ENCODE results near the gene IL1RAPL2. TPM values are rescaled to one million over a fixed set of nuclear protein-coding genes. Genes with fewer than 3 reads are reported as not detected.
"Not testable (repeated sequence)": the region's sequence is repeated elsewhere in the genome, so short reads cannot be mapped to it uniquely, and the experiment has no call there.

Gene IL1RAPL2
- total RNA-seq, 1 experiment from 2014 or later = not detected

DNA sequence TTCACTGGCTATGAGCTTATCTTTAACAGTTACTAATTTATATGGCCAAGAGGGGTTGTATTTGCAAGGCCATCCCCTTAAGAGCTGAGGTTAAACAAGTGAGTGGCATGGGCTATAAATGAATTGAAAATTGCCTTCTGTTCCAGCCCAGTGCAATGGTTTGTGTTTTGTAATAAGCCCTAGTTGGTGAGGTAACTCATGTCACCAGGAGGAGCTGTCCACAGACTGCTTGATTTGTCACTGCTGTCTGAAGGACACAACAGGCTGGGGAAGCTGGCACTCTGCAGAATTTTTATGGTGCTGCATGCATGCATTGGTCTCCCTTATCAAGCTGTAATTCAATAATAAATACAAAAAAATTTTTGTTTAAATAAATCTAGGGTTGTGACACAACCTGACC lies 223.8 kb downstream of the IL1RAPL2 start:
- no peak for DNase-seq (ENCODE audit: low read depth)
- in situ Hi-C loops (cut with HindIII; ENCODE audit: low pct_unique_long_range_greater_than_20kb, low sequenced_read_pairs) = no loop called here

DNA sequence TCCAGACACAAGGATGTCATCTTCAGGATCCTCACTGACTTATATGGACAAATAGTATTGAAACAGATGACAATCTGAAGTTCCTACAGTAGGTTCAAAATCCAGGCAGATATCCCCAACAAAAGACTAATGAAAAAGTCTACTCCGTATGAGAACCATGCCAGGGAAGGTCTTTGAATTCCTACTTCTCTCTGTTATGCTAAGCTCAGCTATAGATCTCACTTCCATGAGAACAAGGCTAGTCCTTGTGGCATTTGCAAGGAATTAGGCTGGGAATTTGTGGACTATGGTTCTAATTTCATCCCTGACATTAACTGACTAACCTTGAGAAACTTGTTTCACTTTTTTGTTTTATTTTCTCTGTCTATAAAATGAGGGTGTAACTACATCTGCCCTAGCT lies 229.8 kb downstream of the IL1RAPL2 start:
- no peak for DNase-seq (ENCODE audit: low read depth)
- in situ Hi-C loops (cut with HindIII; ENCODE audit: low pct_unique_long_range_greater_than_20kb, low sequenced_read_pairs) = no loop called here

DNA sequence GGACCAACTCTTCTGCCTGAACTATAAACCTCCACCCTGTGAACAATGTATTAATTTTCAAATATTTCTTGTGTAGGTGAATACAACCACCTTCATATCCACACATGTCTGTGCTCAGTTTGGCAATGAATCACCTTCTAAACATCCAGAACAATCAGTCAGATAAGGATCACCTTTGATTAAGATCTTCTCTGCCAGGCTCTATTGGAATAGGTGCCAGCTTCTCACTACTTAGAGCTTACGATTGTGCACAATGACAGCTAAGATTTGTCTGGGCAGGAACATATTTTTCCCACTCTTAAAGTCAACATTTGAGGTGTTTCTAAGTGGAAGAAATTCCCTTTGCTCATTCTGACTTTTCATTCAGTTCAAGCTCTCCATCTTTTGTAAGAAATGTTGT lies 237.2 kb downstream of the IL1RAPL2 start:
- in situ Hi-C loops (cut with HindIII; ENCODE audit: low pct_unique_long_range_greater_than_20kb, low sequenced_read_pairs) = no loop called here
- DNase-seq (ENCODE audit: low read depth) = no peak

DNA sequence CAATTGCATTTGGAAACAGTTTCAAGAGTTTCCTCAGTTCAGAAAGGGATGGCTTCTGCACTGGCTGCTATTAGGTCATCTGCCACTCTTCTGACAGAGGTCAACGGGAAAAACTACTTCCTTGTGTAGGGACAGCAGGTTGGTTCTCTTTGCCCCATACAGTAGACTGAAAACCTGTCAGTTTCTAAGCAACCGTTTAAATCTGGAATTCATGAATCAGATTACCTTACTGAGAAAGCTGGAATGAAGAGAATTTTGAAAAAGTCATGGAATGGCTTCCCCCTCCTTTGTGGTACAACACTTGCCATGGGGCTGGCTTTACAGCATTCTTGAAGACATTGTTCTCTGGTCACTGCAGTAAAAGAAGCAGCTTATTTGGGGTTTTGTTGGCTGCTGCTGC lies 240.3 kb downstream of the IL1RAPL2 start:
- DNase-seq (ENCODE audit: low read depth) = no peak

DNA sequence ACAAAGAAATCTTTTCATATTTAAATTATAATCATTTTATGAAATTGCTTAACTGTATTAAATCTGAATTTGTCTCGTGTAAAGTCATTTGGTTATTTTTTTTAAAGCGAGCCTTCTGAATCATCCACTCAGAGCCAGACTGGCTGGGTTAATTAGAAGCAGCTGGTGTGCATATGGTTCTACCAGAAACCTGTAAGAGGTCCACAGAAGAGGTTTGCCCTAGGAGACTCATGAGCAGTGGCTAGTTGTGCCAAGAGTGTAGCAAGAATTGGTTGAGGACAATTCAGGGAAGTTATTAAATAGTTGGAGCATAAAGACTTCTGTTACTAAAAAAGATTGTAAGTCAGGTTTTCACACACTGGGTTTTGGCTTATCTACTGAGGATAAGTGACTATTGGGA lies 267.4 kb downstream of the IL1RAPL2 start:
- in situ Hi-C loops (cut with HindIII; ENCODE audit: low pct_unique_long_range_greater_than_20kb, low sequenced_read_pairs) = no loop called here
- DNase-seq (ENCODE audit: low read depth) = no peak

More for the DNA sequence above, 240.3 kb downstream of the IL1RAPL2 start:
- in situ Hi-C loops (cut with HindIII; ENCODE audit: low pct_unique_long_range_greater_than_20kb, low sequenced_read_pairs) = no loop called here

DNA sequence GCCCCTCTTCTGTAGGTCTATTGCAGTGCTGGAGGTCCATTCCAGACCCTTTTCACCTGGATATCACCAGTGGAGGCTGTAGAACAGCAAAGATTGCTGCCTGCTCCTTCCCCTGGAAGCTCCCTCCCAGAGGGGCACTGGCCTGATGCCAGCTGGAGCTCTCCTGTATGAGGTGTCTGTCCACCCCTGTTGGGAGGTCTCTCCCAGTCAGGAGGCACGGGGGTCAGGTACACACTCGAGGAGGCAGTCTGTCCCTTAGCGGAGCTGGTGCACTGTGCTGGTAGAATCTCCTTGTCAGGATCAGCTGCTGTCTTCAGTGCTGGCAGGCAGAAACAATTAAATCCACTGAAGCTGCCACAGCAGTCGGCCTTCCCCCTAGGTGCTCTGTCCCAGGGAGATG lies 276.6 kb downstream of the IL1RAPL2 start:
- in situ Hi-C loops (cut with HindIII; ENCODE audit: low pct_unique_long_range_greater_than_20kb, low sequenced_read_pairs) = no loop called here
- DNase-seq (ENCODE audit: low read depth) = no peak

DNA sequence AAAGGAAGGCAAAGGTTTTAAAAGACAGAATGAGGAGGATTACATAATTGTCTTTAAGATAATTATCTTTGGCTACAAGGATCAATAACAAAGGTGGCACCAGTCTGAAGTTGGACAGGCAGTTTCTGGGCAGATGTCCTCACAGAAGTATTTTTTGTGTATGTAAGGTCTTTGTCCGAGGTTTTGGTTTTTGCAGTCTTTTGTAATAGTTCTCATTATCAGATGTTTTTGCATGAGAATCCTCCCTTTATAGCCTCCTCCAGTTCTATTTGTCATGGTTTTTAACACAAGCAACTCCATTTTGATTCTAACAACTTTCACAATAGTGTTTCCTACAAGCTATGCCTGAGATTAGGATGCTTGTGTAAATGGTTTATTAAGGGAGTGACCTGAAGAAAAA lies 286.2 kb downstream of the IL1RAPL2 start:
- no peak for DNase-seq (ENCODE audit: low read depth)
- in situ Hi-C loops (cut with HindIII; ENCODE audit: low pct_unique_long_range_greater_than_20kb, low sequenced_read_pairs) = no loop called here

DNA sequence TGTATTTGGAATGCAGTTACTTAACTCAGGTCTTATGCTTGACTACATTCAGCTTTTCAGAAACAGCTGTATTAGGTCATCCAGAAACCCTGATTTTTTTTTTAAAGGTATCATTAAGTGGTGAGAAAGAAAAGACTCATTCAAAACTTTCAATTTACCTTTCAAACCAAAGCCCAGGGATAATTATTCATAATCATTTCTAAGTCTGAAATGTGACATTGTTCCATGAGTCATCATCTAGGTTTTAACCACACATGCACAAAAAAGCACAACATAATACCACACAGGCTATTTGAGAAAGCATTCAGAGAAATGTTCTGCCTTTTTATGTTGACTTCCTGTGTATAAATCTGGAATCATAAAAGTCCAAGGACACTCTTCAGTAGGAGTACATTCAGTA lies 288.2 kb downstream of the IL1RAPL2 start:
- in situ Hi-C loops (cut with HindIII; ENCODE audit: low pct_unique_long_range_greater_than_20kb, low sequenced_read_pairs) = no loop called here
- no peak for DNase-seq (ENCODE audit: low read depth)

DNA sequence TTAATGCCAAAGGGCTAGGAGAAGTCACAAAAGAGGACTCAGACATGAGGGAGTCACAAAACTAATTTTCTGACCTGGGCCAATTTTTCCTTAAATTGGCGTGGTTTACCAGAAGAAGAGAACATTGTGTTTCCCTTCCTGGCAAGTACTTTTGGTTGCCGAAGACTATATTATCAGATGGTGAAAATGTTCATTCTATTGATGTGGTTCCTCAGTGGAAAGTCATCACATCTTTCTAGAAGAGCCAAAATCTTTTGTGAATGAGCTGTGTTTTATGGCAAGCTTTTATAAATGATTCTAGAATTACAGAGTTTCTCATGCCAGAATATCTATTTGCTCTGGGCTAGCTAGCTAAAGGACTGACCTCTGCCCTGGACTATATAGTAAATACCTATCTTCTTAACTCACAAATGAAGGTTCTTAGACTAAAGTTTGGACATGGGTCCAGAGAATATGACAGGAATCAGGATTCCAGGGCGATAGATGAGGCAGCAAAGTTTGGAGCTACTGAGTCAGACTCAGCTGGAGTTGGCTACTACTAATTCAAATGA lies 288.9 kb downstream of the IL1RAPL2 start:
- no peak for DNase-seq (ENCODE audit: low read depth)
- in situ Hi-C loops (cut with HindIII; ENCODE audit: low pct_unique_long_range_greater_than_20kb, low sequenced_read_pairs) = no loop called here

DNA sequence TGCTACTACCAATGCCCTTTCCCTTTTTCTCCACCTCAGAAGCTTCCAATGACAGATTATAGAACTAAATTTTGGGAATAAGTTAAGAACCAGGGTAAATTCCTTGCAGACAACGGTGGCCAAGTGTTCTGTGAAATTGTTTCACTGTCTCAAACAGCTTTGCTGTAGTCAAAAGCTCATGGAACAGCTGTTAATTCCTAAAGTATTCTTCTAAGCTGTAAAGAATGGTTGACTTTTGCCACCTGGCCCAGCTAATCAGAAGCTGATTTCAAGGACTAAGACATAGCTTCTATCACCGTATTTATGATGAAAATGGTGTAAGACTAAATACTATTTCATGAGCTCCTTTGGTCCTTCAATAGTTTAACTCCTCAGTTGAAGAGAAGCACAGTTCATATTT lies 297.5 kb downstream of the IL1RAPL2 start:
- no peak for DNase-seq (ENCODE audit: low read depth)
- in situ Hi-C loops (cut with HindIII; ENCODE audit: low pct_unique_long_range_greater_than_20kb, low sequenced_read_pairs) = no loop called here

DNA sequence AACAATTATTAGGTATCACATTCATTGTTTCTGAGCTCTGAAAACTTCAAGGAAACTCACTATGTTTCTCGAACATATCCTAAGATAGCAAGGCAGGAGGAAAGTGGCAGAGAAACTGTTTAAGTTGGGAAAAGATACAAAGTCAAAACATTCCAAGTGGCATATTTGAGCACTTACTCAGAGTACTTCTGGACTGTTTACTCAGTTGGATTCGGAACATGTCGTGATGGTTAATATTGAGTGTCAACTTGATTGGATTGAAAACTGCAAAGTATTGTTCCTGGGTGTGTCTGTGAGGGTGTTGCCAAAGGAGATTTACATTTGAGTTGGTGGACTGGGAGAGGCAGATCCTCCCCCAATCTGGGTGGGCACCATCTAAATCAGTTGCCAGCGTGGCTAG lies 298.3 kb downstream of the IL1RAPL2 start:
- DNase-seq (ENCODE audit: low read depth) = no peak
- in situ Hi-C loops (cut with HindIII; ENCODE audit: low pct_unique_long_range_greater_than_20kb, low sequenced_read_pairs) = no loop called here

DNA sequence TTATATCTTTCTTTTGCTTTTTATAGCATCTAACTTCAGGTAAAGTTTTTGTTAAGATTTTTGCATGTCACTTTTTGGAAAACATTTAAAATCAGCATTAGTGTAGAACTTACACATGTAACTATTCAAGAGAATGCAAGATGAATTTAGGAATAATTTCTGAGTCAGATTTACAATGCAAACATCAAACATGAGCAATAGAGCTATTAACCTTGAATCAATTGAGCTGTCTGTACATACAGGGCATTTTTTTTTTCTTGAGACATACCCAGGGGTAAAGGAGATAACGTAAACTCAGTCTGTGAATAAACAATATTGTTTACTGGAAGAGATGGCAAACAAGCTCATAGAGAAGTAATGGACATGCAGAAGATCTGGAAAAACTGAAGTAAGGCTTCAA lies 311.5 kb downstream of the IL1RAPL2 start:
- no peak for DNase-seq (ENCODE audit: low read depth)
- in situ Hi-C loops (cut with HindIII; ENCODE audit: low pct_unique_long_range_greater_than_20kb, low sequenced_read_pairs) = no loop called here

DNA sequence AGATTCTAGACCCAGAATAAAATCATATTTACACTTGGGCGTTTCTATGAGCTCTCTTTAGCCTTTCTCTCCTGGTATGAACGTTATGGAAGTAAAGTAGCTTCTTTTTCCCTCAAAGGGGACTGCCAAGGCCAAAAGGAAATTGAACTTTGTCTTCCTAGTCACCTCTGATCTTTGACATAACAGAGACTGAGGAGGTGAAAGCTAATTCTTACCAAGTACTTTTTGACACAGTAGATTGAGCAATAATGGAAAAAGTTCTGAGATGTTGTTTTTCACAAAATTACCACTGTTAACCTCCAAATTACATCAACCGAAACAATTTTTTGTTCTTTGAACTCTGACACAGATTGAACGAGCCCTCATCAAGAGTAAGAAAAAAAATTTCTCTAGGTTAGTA lies 336.1 kb downstream of the IL1RAPL2 start:
- DNase-seq (ENCODE audit: low read depth) = no peak
- in situ Hi-C loops (cut with HindIII; ENCODE audit: low pct_unique_long_range_greater_than_20kb, low sequenced_read_pairs) = no loop called here

DNA sequence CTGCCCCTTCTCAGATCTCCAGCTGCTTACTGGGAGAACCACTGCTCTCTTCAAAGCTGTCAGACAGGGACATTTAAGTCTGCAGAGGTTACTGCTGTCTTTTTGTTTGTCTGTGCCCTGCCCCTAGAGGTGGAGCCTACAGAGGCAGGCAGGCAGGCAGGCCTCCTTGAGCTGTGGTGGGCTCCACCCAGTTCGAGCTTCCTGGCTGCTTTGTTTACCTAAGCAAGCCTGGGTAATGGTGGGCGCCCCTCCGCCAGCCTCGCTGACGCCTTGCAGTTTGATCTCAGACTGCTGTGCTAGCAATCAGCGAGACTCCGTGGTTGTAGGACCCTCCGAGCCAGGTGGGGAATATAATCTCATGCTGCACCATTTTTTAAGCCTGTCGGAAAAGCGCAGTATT lies 343.7 kb downstream of the IL1RAPL2 start:
- DNase-seq (ENCODE audit: low read depth); in situ Hi-C loops (cut with HindIII; ENCODE audit: low pct_unique_long_range_greater_than_20kb, low sequenced_read_pairs): not testable (repeated sequence)

DNA sequence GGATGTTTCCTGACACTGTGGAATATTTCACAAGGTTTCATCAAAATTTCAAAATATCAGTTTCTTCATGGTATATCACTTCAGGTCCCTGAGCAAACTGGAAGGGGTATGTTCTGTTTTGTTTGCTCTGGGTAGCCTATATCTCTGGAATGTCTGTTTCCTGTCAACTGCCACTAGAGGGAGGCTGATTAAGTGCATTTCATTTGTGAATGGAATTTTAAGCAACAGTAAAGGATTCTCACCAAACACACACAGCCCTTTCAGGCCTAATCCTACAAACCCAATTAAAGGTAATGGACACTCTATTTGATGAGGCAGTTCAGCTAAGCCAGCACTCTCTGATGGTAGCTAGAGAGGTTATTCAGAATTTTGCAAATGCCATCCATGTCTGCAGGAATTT lies 347.3 kb downstream of the IL1RAPL2 start:
- DNase-seq (ENCODE audit: low read depth) = no peak

DNA sequence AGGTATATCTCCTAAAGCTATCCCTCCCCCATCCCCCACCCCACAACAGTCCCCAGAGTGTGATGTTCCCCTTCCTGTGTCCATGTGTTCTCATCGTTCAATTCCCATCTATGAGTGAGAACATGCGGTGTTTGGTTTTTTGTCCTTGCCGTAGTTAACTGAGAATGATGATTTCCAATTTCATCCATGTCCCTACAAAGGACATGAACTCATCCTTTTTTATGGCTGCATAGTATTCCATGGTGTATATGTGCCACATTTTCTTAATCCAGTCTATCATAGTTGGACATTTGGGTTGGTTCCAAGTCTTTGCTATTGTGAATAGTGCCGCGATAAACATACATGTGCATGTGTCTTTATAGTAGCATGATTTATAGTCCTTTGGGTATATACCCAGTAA lies 348.7 kb downstream of the IL1RAPL2 start:
- in situ Hi-C loops (cut with HindIII; ENCODE audit: low pct_unique_long_range_greater_than_20kb, low sequenced_read_pairs); DNase-seq (ENCODE audit: low read depth): not testable (repeated sequence)

More for the DNA sequence above, 347.3 kb downstream of the IL1RAPL2 start:
- in situ Hi-C loops (cut with HindIII; ENCODE audit: low pct_unique_long_range_greater_than_20kb, low sequenced_read_pairs) = no loop called here

DNA sequence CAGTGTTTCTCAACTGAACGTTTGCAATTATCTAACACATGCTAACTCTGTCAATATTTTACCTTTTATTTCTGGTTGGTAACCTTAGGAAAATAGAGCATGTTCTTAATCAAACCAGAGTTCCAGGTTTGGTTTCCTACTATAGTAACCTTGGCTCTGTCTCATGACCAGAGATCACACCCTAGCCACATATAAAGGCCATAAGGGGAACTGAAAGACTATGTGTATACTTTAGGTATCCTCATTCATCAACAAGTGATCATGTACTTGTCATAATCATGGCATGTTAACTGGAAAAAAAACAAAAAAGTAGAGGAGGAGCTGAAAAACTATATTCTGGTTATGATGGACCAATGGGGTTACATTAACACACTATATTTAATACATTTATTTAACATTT lies 352.1 kb downstream of the IL1RAPL2 start:
- no peak for DNase-seq (ENCODE audit: low read depth)
- in situ Hi-C loops (cut with HindIII; ENCODE audit: low pct_unique_long_range_greater_than_20kb, low sequenced_read_pairs) = no loop called here

DNA sequence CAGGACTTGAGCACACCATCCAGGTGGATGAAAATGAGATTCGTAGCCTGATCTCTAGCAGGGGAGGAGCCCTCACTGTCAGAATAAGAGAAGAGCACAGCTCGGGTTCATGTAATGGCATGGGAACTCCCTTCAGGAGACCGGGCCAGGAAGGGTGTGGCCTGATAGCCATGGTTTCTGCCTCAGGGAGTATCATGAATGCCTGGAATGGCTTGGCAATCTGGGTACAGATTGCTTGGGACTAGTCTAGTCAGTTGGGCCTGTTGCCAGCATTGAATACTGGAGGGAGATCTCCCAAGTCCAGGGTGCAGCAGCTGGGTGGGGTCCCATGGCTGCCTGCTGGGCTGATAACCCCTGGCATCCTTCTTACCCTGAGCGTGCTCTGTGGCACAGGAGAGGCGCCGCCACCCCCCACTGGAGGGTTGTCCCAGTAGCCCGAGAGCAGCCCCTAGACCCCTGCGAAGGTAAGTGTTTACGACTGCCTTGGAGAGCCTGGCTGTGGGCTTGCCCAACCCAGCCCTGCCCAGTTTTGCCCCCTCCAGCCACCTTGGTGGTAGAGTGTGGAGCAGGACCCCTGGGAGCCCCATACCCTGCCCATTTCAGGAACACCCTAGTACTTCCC lies 355.7 kb downstream of the IL1RAPL2 start:
- no peak for DNase-seq (ENCODE audit: low read depth)
- in situ Hi-C loops (cut with HindIII; ENCODE audit: low pct_unique_long_range_greater_than_20kb, low sequenced_read_pairs) = no loop called here

DNA sequence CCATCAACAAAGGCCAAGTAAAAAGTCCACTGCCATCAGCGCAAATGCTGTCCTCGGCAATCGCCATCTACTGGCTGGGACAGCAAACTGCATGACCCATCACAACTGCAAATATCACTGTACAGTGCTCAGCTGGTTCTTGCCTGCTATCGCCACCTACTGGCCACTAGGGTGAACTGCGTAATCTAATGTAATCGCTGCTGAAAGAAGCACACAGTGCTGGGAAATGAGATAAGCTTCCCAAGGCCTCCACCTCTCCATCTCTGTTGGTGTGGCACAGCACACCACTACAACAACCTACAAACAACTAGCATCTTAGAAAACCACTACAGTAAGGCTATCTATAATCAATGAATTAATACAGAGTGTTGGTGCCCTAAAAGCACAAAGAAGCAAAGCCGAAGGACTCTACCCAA lies 356.2 kb downstream of the IL1RAPL2 start:
- DNase-seq (ENCODE audit: low read depth) = peak; percentile 46
- in situ Hi-C loops (cut with HindIII; ENCODE audit: low pct_unique_long_range_greater_than_20kb, low sequenced_read_pairs) = no loop called here

DNA sequence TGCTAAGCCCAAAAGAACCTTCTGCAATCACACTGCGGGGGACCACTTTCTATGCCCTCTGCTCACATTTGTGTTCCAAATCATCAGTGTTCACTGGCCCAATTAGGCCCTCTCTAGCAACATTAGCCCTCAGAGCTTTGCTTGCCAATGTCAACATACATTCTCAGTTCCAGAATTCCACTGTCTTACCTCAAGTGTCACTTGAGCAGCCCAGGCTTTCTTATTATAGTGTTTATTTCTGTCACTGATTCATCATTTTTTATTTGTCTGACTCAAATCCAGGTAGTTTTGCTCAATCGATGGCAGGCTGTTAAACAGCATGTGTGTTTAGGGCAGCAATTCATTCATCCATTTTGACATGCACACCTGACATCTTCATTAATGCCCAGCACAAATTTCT lies 363.3 kb downstream of the IL1RAPL2 start:
- in situ Hi-C loops (cut with HindIII; ENCODE audit: low pct_unique_long_range_greater_than_20kb, low sequenced_read_pairs) = no loop called here
- no peak for DNase-seq (ENCODE audit: low read depth)

All from Caki2 (cell line).